Neuron (in vitro differentiated cells): Measurements from ENCODE around the gene WNT11.

ENCODE experiments used
- H2AFZ ChIP-seq: one replicate; pipeline ENCODE4 v1.6.1; 2013; ENCODE audit warnings: low read depth, mild to moderate bottlenecking, inconsistent platforms, low read length, moderate library complexity
- H3K27me3 ChIP-seq: one replicate; pipeline ENCODE4 v1.6.1; 2013; ENCODE audit warnings: low read length; ENCODE audit not compliant: insufficient read depth
- H3K36me3 ChIP-seq: one replicate; pipeline ENCODE4 v1.6.1; 2013; ENCODE audit warnings: low read length; ENCODE audit not compliant: insufficient read depth
- H3K4me1 ChIP-seq: one replicate; pipeline ENCODE4 v1.6.1; 2013; ENCODE audit warnings: low read length; ENCODE audit not compliant: insufficient read depth
- H3K4me3 ChIP-seq: 2 replicates; pipeline ENCODE4 v1.5.1; 2013; ENCODE audit warnings: mild to moderate bottlenecking, low read length, moderate library complexity
- H3K9me3 ChIP-seq: one replicate; pipeline ENCODE4 v1.6.1; 2013; ENCODE audit warnings: low read length

The WNT11 gene

GRCh38 chr11:76163289-76163880, 42.9 kb downstream of the WNT11 start:
- Histone ChIP-seq H3K27me3 (peaks cover 28% of the 10 kb centered on the region), H2AFZ (no peak overlapping the region), H3K9me3 (no peaks in the 10 kb centered on the region), H3K4me3 (no peak overlapping the region), H3K4me1 (no peaks in the 10 kb centered on the region), H3K36me3 (no peaks in the 10 kb centered on the region)

- Histone ChIP-seq H3K4me1 (no peaks in the 10 kb centered on the region), H3K9me3 (no peaks in the 10 kb centered on the region), H2AFZ (no peak overlapping the region), H3K36me3 (no peaks in the 10 kb centered on the region), H3K4me3 (no peak overlapping the region), H3K27me3 (peaks cover 28% of the 10 kb centered on the region)
These were observed 43.7 kb downstream of the WNT11 start for GRCh38 chr11:76162336-76163288.

- Histone ChIP-seq H3K4me3 (no peak overlapping the region), H3K36me3 (no peaks in the 10 kb centered on the region), H2AFZ (no peak overlapping the region), H3K27me3 (peaks cover 27% of the 10 kb centered on the region), H3K9me3 (no peaks in the 10 kb centered on the region), H3K4me1 (no peaks in the 10 kb centered on the region)
These were observed 44.9 kb downstream of the WNT11 start for GRCh38 chr11:76161261-76161961.

GRCh38 chr11:76160856-76161255, 45.4 kb downstream of the WNT11 start:
- no peak overlapping the region for H3K4me3 ChIP-seq
- peaks cover 24% of the 10 kb centered on the region for H3K27me3 ChIP-seq
- H2AFZ ChIP-seq, result no peak overlapping the region
- H3K4me1 ChIP-seq, result no peaks in the 10 kb centered on the region
- H3K36me3 ChIP-seq, result no peaks in the 10 kb centered on the region
- H3K9me3 ChIP-seq, result no peaks in the 10 kb centered on the region

GRCh38 chr11:76159983-76160661, 46.2 kb downstream of the WNT11 start:
- no peaks in the 10 kb centered on the region for H3K4me1 ChIP-seq
- peaks cover 19% of the 10 kb centered on the region for H3K27me3 ChIP-seq
- no peaks in the 10 kb centered on the region for H3K36me3 ChIP-seq
- no peak overlapping the region for H3K4me3 ChIP-seq
- no peak overlapping the region for H2AFZ ChIP-seq
- H3K9me3 ChIP-seq, result no peaks in the 10 kb centered on the region

GRCh38 chr11:76159303-76159937, 46.9 kb downstream of the WNT11 start:
- H3K4me1 ChIP-seq, result no peaks in the 10 kb centered on the region
- H2AFZ ChIP-seq, result no peak overlapping the region
- no peaks in the 10 kb centered on the region for H3K9me3 ChIP-seq
- peaks cover 18% of the 10 kb centered on the region for H3K27me3 ChIP-seq
- H3K4me3 ChIP-seq, result no peak overlapping the region
- no peaks in the 10 kb centered on the region for H3K36me3 ChIP-seq

- peaks cover 16% of the 10 kb centered on the region for H3K27me3 ChIP-seq
- H3K36me3 ChIP-seq, result no peaks in the 10 kb centered on the region
- no peak overlapping the region for H2AFZ ChIP-seq
- H3K4me1 ChIP-seq, result no peaks in the 10 kb centered on the region
- H3K9me3 ChIP-seq, result no peaks in the 10 kb centered on the region
- no peak overlapping the region for H3K4me3 ChIP-seq
These were observed 47.7 kb downstream of the WNT11 start for GRCh38 chr11:76158394-76159302.

GRCh38 chr11:76157891-76158290, 48.4 kb downstream of the WNT11 start:
- Histone ChIP-seq H3K4me3 (no peak overlapping the region), H3K9me3 (no peaks in the 10 kb centered on the region), H3K4me1 (no peaks in the 10 kb centered on the region), H2AFZ (no peak overlapping the region), H3K27me3 (peaks cover 13% of the 10 kb centered on the region), H3K36me3 (no peaks in the 10 kb centered on the region)

GRCh38 chr11:76156971-76157427, 49.3 kb downstream of the WNT11 start:
- H2AFZ ChIP-seq, result no peak overlapping the region
- peaks cover 8% of the 10 kb centered on the region for H3K27me3 ChIP-seq
- no peaks in the 10 kb centered on the region for H3K9me3 ChIP-seq
- H3K4me3 ChIP-seq, result no peak overlapping the region
- no peaks in the 10 kb centered on the region for H3K36me3 ChIP-seq
- no peaks in the 10 kb centered on the region for H3K4me1 ChIP-seq

GRCh38 chr11:76155500-76156227, 50.6 kb downstream of the WNT11 start:
- H3K4me3 ChIP-seq, result no peak overlapping the region
- peaks cover 6% of the 10 kb centered on the region for H3K27me3 ChIP-seq
- H3K36me3 ChIP-seq, result no peaks in the 10 kb centered on the region
- no peaks in the 10 kb centered on the region for H3K4me1 ChIP-seq
- H3K9me3 ChIP-seq, result no peaks in the 10 kb centered on the region
- no peak overlapping the region for H2AFZ ChIP-seq

- Histone ChIP-seq H3K27me3 (peaks cover 3% of the 10 kb centered on the region), H3K9me3 (no peaks in the 10 kb centered on the region), H3K36me3 (no peaks in the 10 kb centered on the region), H2AFZ (no peak overlapping the region), H3K4me3 (no peak overlapping the region), H3K4me1 (no peaks in the 10 kb centered on the region)
These were observed 52.8 kb downstream of the WNT11 start for GRCh38 chr11:76153571-76153923.
